ENCODE results near the gene RNMT.
A peak's percentile ranks its signal among the peaks of the same experiment; 100 is the strongest.

The RNMT gene

GRCh38 chr18:13813271-13813849 is 86.9 kb downstream of the RNMT start:
- TF ChIP-seq, protein P1, sequence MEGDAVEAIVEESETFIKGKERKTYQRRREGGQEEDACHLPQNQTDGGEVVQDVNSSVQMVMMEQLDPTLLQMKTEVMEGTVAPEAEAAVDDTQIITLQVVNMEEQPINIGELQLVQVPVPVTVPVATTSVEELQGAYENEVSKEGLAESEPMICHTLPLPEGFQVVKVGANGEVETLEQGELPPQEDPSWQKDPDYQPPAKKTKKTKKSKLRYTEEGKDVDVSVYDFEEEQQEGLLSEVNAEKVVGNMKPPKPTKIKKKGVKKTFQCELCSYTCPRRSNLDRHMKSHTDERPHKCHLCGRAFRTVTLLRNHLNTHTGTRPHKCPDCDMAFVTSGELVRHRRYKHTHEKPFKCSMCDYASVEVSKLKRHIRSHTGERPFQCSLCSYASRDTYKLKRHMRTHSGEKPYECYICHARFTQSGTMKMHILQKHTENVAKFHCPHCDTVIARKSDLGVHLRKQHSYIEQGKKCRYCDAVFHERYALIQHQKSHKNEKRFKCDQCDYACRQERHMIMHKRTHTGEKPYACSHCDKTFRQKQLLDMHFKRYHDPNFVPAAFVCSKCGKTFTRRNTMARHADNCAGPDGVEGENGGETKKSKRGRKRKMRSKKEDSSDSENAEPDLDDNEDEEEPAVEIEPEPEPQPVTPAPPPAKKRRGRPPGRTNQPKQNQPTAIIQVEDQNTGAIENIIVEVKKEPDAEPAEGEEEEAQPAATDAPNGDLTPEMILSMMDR (IDR thresholded peaks at IDR 0.05; ENCODE audit: low read depth, low read length) = peak; percentile 80
- no peak overlapping the region for H3K4me3 ChIP-seq (ENCODE audit: low read depth, low read length)

All from WI38 (cell line).